DND-41 (cell line): ENCODE data around the gene GRK6.
A peak's percentile ranks its signal among the peaks of the same experiment; 100 is the strongest.

ENCODE experiments used
- ATAC-seq: fragments of 200-7000 bp; cut with Tn5 transposase; 3 replicates; pipeline ENCODE4 v1.9.1; 2021; ENCODE audit warnings: low read depth; ENCODE audit not compliant: insufficient read depth
- DNase-seq: peaks from one replicate; pipeline ENCODE4 v3.0.0-alpha.2; 2020
- H2AFZ ChIP-seq: 2 replicates; pipeline ENCODE4 v1.6.0; 2012; ENCODE audit warnings: low read depth, low read length
- H3K27ac ChIP-seq: 2 replicates; pipeline ENCODE4 v1.5.1; 2012; ENCODE audit warnings: low read length, inconsistent platforms
- H3K27me3 ChIP-seq: fragments of 200-600 bp; sonication (generic); 2 replicates; pipeline ENCODE4 v1.6.0; 2012; ENCODE audit warnings: low read length, mild to moderate bottlenecking, inconsistent platforms; ENCODE audit not compliant: insufficient read depth, poor library complexity
- H3K36me3 ChIP-seq: 2 replicates; pipeline ENCODE4 v1.5.1; 2012; ENCODE audit warnings: low read length, inconsistent platforms; ENCODE audit not compliant: insufficient read depth
- H3K4me1 ChIP-seq: 2 replicates; pipeline ENCODE4 v1.5.1; 2012; ENCODE audit warnings: mild to moderate bottlenecking, low read length; ENCODE audit not compliant: insufficient read depth
- H3K4me2 ChIP-seq: 2 replicates; pipeline ENCODE4 v1.6.0; 2012; ENCODE audit warnings: mild to moderate bottlenecking, moderate library complexity, low read length, inconsistent platforms; ENCODE audit not compliant: insufficient read depth
- H3K4me3 ChIP-seq, 2 experiments: fragments of 200-600 bp in 1 of 2; shearing (Covaris generic) in 1 of 2; 2 replicates each; pipeline ENCODE4 v1.5.1; 2012 to 2016; ENCODE audit warnings: inconsistent platforms in 2 of 2, low read length in 2 of 2, mild to moderate bottlenecking in 2 of 2, low read depth in 1 of 2, moderate library complexity in 1 of 2
- H3K79me2 ChIP-seq: 2 replicates; pipeline ENCODE4 v1.6.0; 2012; ENCODE audit warnings: low read length, inconsistent platforms; ENCODE audit not compliant: insufficient read depth
- H3K9ac ChIP-seq: 2 replicates; pipeline ENCODE4 v1.6.0; 2012; ENCODE audit warnings: low read depth, mild to moderate bottlenecking, inconsistent platforms, low read length, moderate library complexity
- H3K9me3 ChIP-seq: 2 replicates; pipeline ENCODE4 v1.5.1; 2012; ENCODE audit warnings: low read length, moderate library complexity, mild to moderate bottlenecking, inconsistent platforms; ENCODE audit not compliant: insufficient read depth, severe bottlenecking
- H4K20me1 ChIP-seq: 2 replicates; pipeline ENCODE4 v1.6.0; 2012; ENCODE audit warnings: low read length; ENCODE audit not compliant: insufficient read depth
- CTCF ChIP-seq: IDR thresholded peaks from 2 replicates; pipeline ENCODE4 v1.5.1; 2012; ENCODE audit warnings: borderline replicate concordance, low read length, moderate library complexity, mild to moderate bottlenecking; ENCODE audit not compliant: poor library complexity, severe bottlenecking; ENCODE audit errors: extremely low read depth
- EZH2 ChIP-seq: IDR thresholded peaks from 3 replicates; pipeline ENCODE4 v1.6.1; 2012; ENCODE audit warnings: borderline replicate concordance, low read depth, mild to moderate bottlenecking, moderate library complexity, low read length, inconsistent platforms; ENCODE audit not compliant: severe bottlenecking

GRK6 gene

GRCh38 chr5:177444106-177445051 is 17.9 kb downstream of the GRK6 start:
- no peak overlapping the region for H3K4me3 ChIP-seq
- ATAC-seq = no peak
- H3K4me2 ChIP-seq = no peak overlapping the region

GRCh38 chr5:177445052-177445916 is 18.8 kb downstream of the GRK6 start:
- Histone ChIP-seq H3K79me2 (no peaks in the 10 kb centered on the region), H3K36me3 (peaks cover 22% of the 10 kb centered on the region), H4K20me1 (peaks cover 59% of the 10 kb centered on the region), H3K4me1 (peaks cover 23% of the 10 kb centered on the region), H3K27ac (no peak overlapping the region), H3K4me3 (no peak overlapping the region), H3K27me3 (peaks cover 49% of the 10 kb centered on the region), H3K9ac (no peak overlapping the region), H3K4me2 (peak overlapping the region; percentile 16; the same call in 1 of the 2 replicates), H2AFZ (no peak overlapping the region), H3K9me3 (no peaks in the 10 kb centered on the region)
- peak; percentile 36 for DNase-seq
- ATAC-seq = 0 out of 3 replicates have a peak, but pooled peaks have one; percentile 10
- no peak for TF ChIP-seq CTCF
- no peak for TF ChIP-seq EZH2

More at GRCh38 chr5:177444106-177445051, 17.9 kb downstream of the GRK6 start:
- Histone ChIP-seq H3K79me2 (no peaks in the 10 kb centered on the region), H2AFZ (no peak overlapping the region), H3K4me1 (peaks cover 23% of the 10 kb centered on the region), H3K36me3 (peaks cover 28% of the 10 kb centered on the region), H3K27me3 (peaks cover 43% of the 10 kb centered on the region), H4K20me1 (peaks cover 56% of the 10 kb centered on the region), H3K9ac (no peak overlapping the region), H3K27ac (no peak overlapping the region), H3K9me3 (no peaks in the 10 kb centered on the region)
- TF ChIP-seq CTCF (no peak), EZH2 (no peak)
- no peak for DNase-seq

GRCh38 chr5:177445917-177446199 is 19.4 kb downstream of the GRK6 start:
- Histone ChIP-seq H3K27ac (no peak overlapping the region), H2AFZ (no peak overlapping the region), H3K4me3 (peak overlapping the region in 1 of 2 experiments; percentile 61; a peak in 2 of 4 replicates)

More at GRCh38 chr5:177445917-177446199, 19.4 kb downstream of the GRK6 start:
- Histone ChIP-seq H3K4me1 (peaks cover 23% of the 10 kb centered on the region), H3K9me3 (no peaks in the 10 kb centered on the region), H3K79me2 (no peaks in the 10 kb centered on the region), H3K27me3 (peaks cover 49% of the 10 kb centered on the region), H4K20me1 (peaks cover 63% of the 10 kb centered on the region), H3K36me3 (peaks cover 17% of the 10 kb centered on the region), H3K9ac (peak overlapping the region; percentile 62; the same call in 1 of the 2 replicates), H3K4me2 (peak overlapping the region; percentile 95)
- ATAC-seq = no peak
- DNase-seq = no peak
- TF ChIP-seq EZH2 (no peak), CTCF (no peak)
